GM12878 (cell line): ENCODE results near the gene GPR87. TPM values are rescaled to one million over a fixed set of nuclear protein-coding genes. Genes with fewer than 3 reads are reported as not detected.

Experiments used
- ATAC-seq: fragments of 200-7000 bp; cut with Tn5 transposase; 3 replicates; pipeline ENCODE4 v1.9.1; 2020; ENCODE audit warnings: mild to moderate bottlenecking, moderate library complexity
- BruUV-seq: library from RNA; stranded (reverse); fragments of 400-500 nt; replicated peaks from 2 replicates; lab custom pipeline; 2021; lab: Mats Ljungman, UMichigan
- CTCF ChIA-PET: fragments of 300-600 bp; sonication (Branson Sonifier 250); formaldehyde crosslinking; extraction: SDS; loops from one replicate; lab custom pipeline; 2021; ENCODE audit warnings: inconsistent platforms; lab: Yijun Ruan, JAX
- POLR2A ChIA-PET: fragments of 350-600 bp; formaldehyde crosslinking; extraction: SDS; loops from one replicate; lab custom pipeline; 2021; ENCODE audit warnings: inconsistent platforms; lab: Charles Lee
- RAD21 ChIA-PET: fragments of 300-600 bp; sonication (Branson Sonifier 250); formaldehyde crosslinking; loops from one replicate; lab custom pipeline; 2023; ENCODE audit warnings: antibody characterized with exemption; ENCODE audit not compliant: unreplicated experiment; lab: Charles Lee
- SMC1A ChIA-PET: fragments of 300-600 bp; sonication (Branson Sonifier 250); formaldehyde crosslinking; loops from one replicate; lab custom pipeline; 2023; ENCODE audit not compliant: unreplicated experiment, uncharacterized antibody; lab: Charles Lee
- DNase-seq: peaks from one replicate; pipeline ENCODE4 v3.0.0-alpha.2; 2011; ENCODE audit warnings: low read depth, low spot score
- FAIRE-seq: peaks from 3 replicates; lab custom pipeline; 2011; peaks lifted over from hg19 to GRCh38; lab: Jason Lieb, UNC
- H2AFZ ChIP-seq: 2 replicates; pipeline ENCODE4 v1.6.0; 2011; ENCODE audit warnings: low read depth, low read length, control low read depth; ENCODE audit not compliant: control insufficient read depth
- H3K27ac ChIP-seq: 2 replicates; pipeline ENCODE4 v1.5.1; 2011; ENCODE audit warnings: control low read depth; ENCODE audit not compliant: control insufficient read depth, insufficient read depth
- H3K27me3 ChIP-seq, 2 experiments: replicated peaks in 1 of 2; 2 replicates each; pipeline versions ENCODE4 v1.6.0 to v1.6.1; 2011; ENCODE audit warnings: low read length in 1 of 2; ENCODE audit not compliant: control insufficient read depth in 2 of 2, insufficient read depth in 2 of 2
- H3K36me3 ChIP-seq, 2 experiments: 2 replicates each; pipeline ENCODE4 v1.5.1; 2011; ENCODE audit warnings: low read length in 1 of 2; ENCODE audit not compliant: control insufficient read depth in 2 of 2, insufficient read depth in 2 of 2
- H3K4me1 ChIP-seq: 2 replicates; pipeline ENCODE4 v1.6.1; 2011; ENCODE audit warnings: mild to moderate bottlenecking, low read length, moderate library complexity, mixed read lengths; ENCODE audit not compliant: control insufficient read depth, insufficient read depth
- H3K4me2 ChIP-seq: 2 replicates; pipeline ENCODE4 v1.6.0; 2011; ENCODE audit warnings: control low read depth; ENCODE audit not compliant: control insufficient read depth, insufficient read depth
- H3K4me3 ChIP-seq: fragments of 200-600 bp; sonication (generic); 2 replicates; pipeline ENCODE4 v1.5.1; 2016
- H3K79me2 ChIP-seq: 2 replicates; pipeline ENCODE4 v1.6.0; 2011; ENCODE audit warnings: low read length; ENCODE audit not compliant: control insufficient read depth, insufficient read depth
- H3K9ac ChIP-seq: 2 replicates; pipeline ENCODE4 v1.8.0; 2011; ENCODE audit warnings: low read length, control low read depth, mixed read lengths; ENCODE audit not compliant: control insufficient read depth, insufficient read depth
- H3K9me3 ChIP-seq: replicated peaks from 3 replicates; pipeline ENCODE4 v1.5.1; 2011; ENCODE audit warnings: mild to moderate bottlenecking, low read length; ENCODE audit not compliant: control insufficient read depth, insufficient read depth
- H4K20me1 ChIP-seq: 2 replicates; pipeline ENCODE4 v1.6.0; 2011; ENCODE audit not compliant: control insufficient read depth, insufficient read depth
- BACH1 ChIP-seq: fragments of 450-650 bp; IDR thresholded peaks from 2 replicates; pipeline ENCODE4 v1.6.1; 2017; ENCODE audit warnings: mild to moderate bottlenecking, borderline replicate concordance
- CBX5 ChIP-seq: sonication (generic); IDR thresholded peaks from 2 replicates; pipeline ENCODE4 v1.6.1; 2016; ENCODE audit warnings: low read depth, moderate library complexity, mild to moderate bottlenecking, inconsistent platforms
- EED ChIP-seq: sonication (generic); IDR thresholded peaks from 2 replicates; pipeline ENCODE4 v1.6.1; 2016; ENCODE audit warnings: antibody characterized with exemption, low read depth
- IKZF2 ChIP-seq, 2 experiments: fragments of 450-650 bp; IDR thresholded peaks; 2 replicates each; pipeline ENCODE4 v1.6.1; 2017; ENCODE audit warnings: mild to moderate bottlenecking in 2 of 2, moderate library complexity in 2 of 2
- KDM1A ChIP-seq: fragments of 200-600 bp; sonication (generic); IDR thresholded peaks from 2 replicates; pipeline ENCODE4 v1.6.1; 2016; ENCODE audit warnings: borderline replicate concordance
- NFIC ChIP-seq: IDR thresholded peaks from 2 replicates; pipeline ENCODE4 v1.6.1; 2012; ENCODE audit warnings: low read depth, mild to moderate bottlenecking, inconsistent platforms, low read length, moderate library complexity
- NR2F1 ChIP-seq: fragments of 450-650 bp; conservative IDR thresholded peaks from 2 replicates; pipeline ENCODE4 v1.6.1; 2017; ENCODE audit warnings: mild to moderate bottlenecking
- POLR2A ChIP-seq: IDR thresholded peaks from 2 replicates; pipeline ENCODE4 v1.6.1; 2011; ENCODE audit warnings: low read depth, mild to moderate bottlenecking, low read length
- POU2F2 ChIP-seq: IDR thresholded peaks from 3 replicates; pipeline ENCODE4 v1.6.1; 2011; ENCODE audit warnings: low read depth, mild to moderate bottlenecking, low read length, borderline replicate concordance
- RUNX3 ChIP-seq: IDR thresholded peaks from 2 replicates; pipeline ENCODE4 v1.6.1; 2012; ENCODE audit warnings: low read length, inconsistent platforms
- WGBS: methylation state at CpG from one replicate; pipeline ENCODE4 v1.1.6; 2016; ENCODE audit warnings: low lambda C conversion rate; ENCODE audit not compliant: insufficient replicate concordance, insufficient coverage; ENCODE audit errors: missing lambda C conversion rate; 5-methylcytosine and 5-hydroxymethylcytosine counted together
- in situ Hi-C: fragments of 300-500 bp; cut with MboI; formaldehyde crosslinking; loops from 9 replicates; pipeline ENCODE4 v1.14.3; 2018; ENCODE audit warnings: mixed read lengths
- intact Hi-C: fragments of 100-400 bp; cut with micrococcal nuclease; formaldehyde crosslinking; loops from one replicate; pipeline ENCODE4 v1.14.2; 2022; ENCODE audit not compliant: unreplicated experiment
- polyA plus RNA-seq, 11 experiments: library from polyadenylated mRNA; depleted of rRNA in 4 of 11; unstranded in 6 of 11; stranded (reverse) in 5 of 11; fragments of >200 nt; fragmentation: Nextera tagmentation in 4 of 11; fragmentation: Illumina TruSeq in 1 of 11; extraction: Ambion mirVana in 4 of 11; extraction: Trizol in 1 of 11; gene quantifications; 1 replicate in 1 of 11; 2 replicates in 10 of 11; pipeline versions ENCODE4 v1.2.1 to v1.2.3, GENCODE V29; 2011 to 2016; ENCODE audit warnings: inconsistent platforms in 2 of 11, missing spikeins in 2 of 11, low read depth in 1 of 11
- total RNA-seq, 4 experiments: library from RNA; depleted of rRNA in 3 of 4; stranded (reverse); fragments of >200 nt in 3 of 4; fragmentation: Illumina TruSeq in 1 of 4; extraction: Trizol in 1 of 4; gene quantifications; 2 replicates each; pipeline versions ENCODE4 v1.2.1 to v1.2.3, GENCODE V29; 2013 to 2021
- TF ChIP-seq, protein P1 (sequence below): IDR thresholded peaks from 2 replicates; pipeline ENCODE4 v1.6.1; 2012; ENCODE audit warnings: low read length, inconsistent platforms
- TF ChIP-seq, protein P2 (sequence below): IDR thresholded peaks from 2 replicates; pipeline ENCODE4 v1.6.1; 2012; ENCODE audit warnings: improper control_type of control experiment, low read depth, low read length; ENCODE audit not compliant: insufficient replicate concordance

The GPR87 gene
- total and polyA plus RNA-seq, 10 of the 15 experiments (the other 5 are each of a cell fraction or from before 2014, with no cell fraction given), result 0.06 to 0.27 (median 0.16) TPM; not detected in 5

DNA sequence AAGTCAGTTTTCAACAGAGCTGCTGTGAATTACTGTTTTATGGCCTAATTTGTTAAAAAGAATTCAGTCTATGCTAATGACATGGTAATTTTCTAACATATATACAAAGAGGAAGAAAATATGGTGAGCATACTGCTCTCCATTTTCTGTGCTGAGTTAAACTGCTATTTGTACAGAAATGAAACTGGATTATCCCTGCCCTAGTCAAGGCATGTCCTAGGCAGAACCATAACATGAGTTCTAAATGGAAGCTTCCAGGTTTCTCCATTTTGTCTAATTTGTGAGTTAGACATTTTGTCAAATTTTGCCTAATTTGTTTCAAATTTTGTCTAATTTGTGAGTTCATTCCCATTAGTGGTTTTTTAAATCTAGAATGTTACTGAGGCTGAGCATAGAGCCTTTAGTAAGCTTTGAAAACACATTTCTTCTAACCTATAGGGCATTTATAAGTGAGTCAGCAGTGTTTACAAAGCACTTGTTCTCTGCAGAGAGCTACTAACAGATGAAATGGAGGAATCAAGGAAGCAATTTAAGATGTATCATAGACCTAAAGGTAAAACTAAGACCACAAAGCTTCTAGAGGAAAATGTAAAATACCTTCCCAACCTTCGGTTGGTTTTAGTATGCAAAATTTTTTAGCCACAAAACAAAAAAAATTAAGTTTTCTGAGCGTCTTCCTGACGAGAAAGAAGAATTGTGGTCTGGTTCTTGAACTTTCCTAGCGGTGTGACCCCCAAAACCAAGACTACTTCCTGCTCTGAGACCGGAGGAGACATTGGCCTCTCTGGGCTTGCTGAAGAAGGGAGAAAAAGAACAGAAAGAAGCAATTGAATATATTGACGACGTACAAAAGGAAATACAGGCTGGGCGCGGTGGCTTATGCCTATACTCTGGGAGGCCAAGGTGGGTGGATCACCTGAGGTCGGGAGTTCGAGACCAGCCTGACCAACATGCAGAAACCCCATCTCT lies 48.1 kb downstream of the GPR87 start:
- ChIA-PET CTCF (interaction anchor here (1.0 to 3.1 kb wide), 9 partner anchors 9 to 112 kb away, joined by 3 to 18 read pairs (median 6); no protein-coding TSS in a partner anchor), SMC1A (interaction anchor here (0.7 to 3.4 kb wide), 11 partner anchors 9 to 101 kb away, joined by 3 to 21 read pairs (median 5); partner anchors contain the start of gene P2RY14), RAD21 (interaction anchor here (1.0 to 2.1 kb wide), 3 partner anchors 10 to 38 kb away, joined by 4 to 9 read pairs (median 6); partner anchors contain the start of gene P2RY14), POLR2A (no interaction called here)
- TF ChIP-seq, protein P1, sequence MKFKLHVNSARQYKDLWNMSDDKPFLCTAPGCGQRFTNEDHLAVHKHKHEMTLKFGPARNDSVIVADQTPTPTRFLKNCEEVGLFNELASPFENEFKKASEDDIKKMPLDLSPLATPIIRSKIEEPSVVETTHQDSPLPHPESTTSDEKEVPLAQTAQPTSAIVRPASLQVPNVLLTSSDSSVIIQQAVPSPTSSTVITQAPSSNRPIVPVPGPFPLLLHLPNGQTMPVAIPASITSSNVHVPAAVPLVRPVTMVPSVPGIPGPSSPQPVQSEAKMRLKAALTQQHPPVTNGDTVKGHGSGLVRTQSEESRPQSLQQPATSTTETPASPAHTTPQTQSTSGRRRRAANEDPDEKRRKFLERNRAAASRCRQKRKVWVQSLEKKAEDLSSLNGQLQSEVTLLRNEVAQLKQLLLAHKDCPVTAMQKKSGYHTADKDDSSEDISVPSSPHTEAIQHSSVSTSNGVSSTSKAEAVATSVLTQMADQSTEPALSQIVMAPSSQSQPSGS, result peak; percentile 42; the same call in 1 of the 2 replicates
- peak; percentile 66 for TF ChIP-seq NFIC
- TF ChIP-seq EED, result 0 out of 2 replicates have a peak, but pooled peaks have one; percentile 25
- TF ChIP-seq POU2F2, result 0 out of 3 replicates have a peak, but pooled peaks have one; percentile 21
- TF ChIP-seq POLR2A, result no peak
- no peak for TF ChIP-seq KDM1A
- TF ChIP-seq, protein P2, sequence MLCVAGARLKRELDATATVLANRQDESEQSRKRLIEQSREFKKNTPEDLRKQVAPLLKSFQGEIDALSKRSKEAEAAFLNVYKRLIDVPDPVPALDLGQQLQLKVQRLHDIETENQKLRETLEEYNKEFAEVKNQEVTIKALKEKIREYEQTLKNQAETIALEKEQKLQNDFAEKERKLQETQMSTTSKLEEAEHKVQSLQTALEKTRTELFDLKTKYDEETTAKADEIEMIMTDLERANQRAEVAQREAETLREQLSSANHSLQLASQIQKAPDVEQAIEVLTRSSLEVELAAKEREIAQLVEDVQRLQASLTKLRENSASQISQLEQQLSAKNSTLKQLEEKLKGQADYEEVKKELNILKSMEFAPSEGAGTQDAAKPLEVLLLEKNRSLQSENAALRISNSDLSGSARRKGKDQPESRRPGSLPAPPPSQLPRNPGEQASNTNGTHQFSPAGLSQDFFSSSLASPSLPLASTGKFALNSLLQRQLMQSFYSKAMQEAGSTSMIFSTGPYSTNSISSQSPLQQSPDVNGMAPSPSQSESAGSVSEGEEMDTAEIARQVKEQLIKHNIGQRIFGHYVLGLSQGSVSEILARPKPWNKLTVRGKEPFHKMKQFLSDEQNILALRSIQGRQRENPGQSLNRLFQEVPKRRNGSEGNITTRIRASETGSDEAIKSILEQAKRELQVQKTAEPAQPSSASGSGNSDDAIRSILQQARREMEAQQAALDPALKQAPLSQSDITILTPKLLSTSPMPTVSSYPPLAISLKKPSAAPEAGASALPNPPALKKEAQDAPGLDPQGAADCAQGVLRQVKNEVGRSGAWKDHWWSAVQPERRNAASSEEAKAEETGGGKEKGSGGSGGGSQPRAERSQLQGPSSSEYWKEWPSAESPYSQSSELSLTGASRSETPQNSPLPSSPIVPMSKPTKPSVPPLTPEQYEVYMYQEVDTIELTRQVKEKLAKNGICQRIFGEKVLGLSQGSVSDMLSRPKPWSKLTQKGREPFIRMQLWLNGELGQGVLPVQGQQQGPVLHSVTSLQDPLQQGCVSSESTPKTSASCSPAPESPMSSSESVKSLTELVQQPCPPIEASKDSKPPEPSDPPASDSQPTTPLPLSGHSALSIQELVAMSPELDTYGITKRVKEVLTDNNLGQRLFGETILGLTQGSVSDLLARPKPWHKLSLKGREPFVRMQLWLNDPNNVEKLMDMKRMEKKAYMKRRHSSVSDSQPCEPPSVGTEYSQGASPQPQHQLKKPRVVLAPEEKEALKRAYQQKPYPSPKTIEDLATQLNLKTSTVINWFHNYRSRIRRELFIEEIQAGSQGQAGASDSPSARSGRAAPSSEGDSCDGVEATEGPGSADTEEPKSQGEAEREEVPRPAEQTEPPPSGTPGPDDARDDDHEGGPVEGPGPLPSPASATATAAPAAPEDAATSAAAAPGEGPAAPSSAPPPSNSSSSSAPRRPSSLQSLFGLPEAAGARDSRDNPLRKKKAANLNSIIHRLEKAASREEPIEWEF, result no peak
- TF ChIP-seq CBX5, result no peak
- TF ChIP-seq NR2F1, result 0 out of 2 replicates have a peak, but pooled peaks have one; percentile 38
- 0 out of 4 replicates have a peak, but pooled peaks have one; percentile 17 to 21 for TF ChIP-seq IKZF2 (IDR thresholded peaks at IDR 0.05)
- TF ChIP-seq BACH1, result no peak
- peak; percentile 91 for TF ChIP-seq RUNX3
- no peak overlapping the region for H3K9ac ChIP-seq
- 8% methylated on average over 11 of the region's 11 CpGs for WGBS
- intact Hi-C loops (no loop called here), in situ Hi-C loops (no loop called here)
- peak; percentile 37 for ATAC-seq
- no peak overlapping the region for H3K4me3 ChIP-seq
- FAIRE-seq, result peak; percentile 62
- no peaks in the 10 kb centered on the region for H4K20me1 ChIP-seq
- BruUV-seq, result no TSS peak
- H3K9me3 ChIP-seq, result no peaks in the 10 kb centered on the region
- no peak overlapping the region for H3K27ac ChIP-seq
- no peak overlapping the region for H2AFZ ChIP-seq
- peaks cover 7% of the 10 kb centered on the region; the same call in 1 of the 2 replicates for H3K4me1 ChIP-seq
- H3K27me3 ChIP-seq, result no peaks in the 10 kb centered on the region
- H3K4me2 ChIP-seq, result peak overlapping the region; percentile 4; the same call in 1 of the 2 replicates
- no peaks in the 10 kb centered on the region for H3K36me3 ChIP-seq
- H3K79me2 ChIP-seq, result no peaks in the 10 kb centered on the region
- DNase-seq, result no peak
